Subcutaneous preadipocyte (primary cell): ENCODE results near the gene PKLR. TPM values are rescaled to one million over a fixed set of nuclear protein-coding genes. Genes with fewer than 3 reads are reported as not detected.

Source experiments
- total RNA-seq: library from RNA; depleted of rRNA; stranded (reverse); fragments of >200 nt; gene quantifications from 2 replicates; pipeline ENCODE4 v1.2.3, GENCODE V29; 2012

PKLR gene
- under 0.01 TPM in 1 of 2 replicates, not detected in the other for total RNA-seq

GRCh38 chr1:155301342-155301841 lies at the start of gene PKLR:
Gene PKLR (minus strand): TSS chr1:155301438. CDS start chr1:155301395, 43 bp downstream.

GRCh38 chr1:155320661-155321617 lies 19.7 kb upstream of the PKLR start, which contains the start of gene RUSC1:
Gene RUSC1 (plus strand): TSS chr1:155320894. CDS start chr1:155321774, 880 bp downstream.

GRCh38 chr1:155308493-155309422 lies 7.5 kb upstream of the PKLR start, which contains the start of gene FDPS:
Gene FDPS (plus strand): TSS chr1:155308866. CDS start chr1:155309790, 924 bp downstream.

GRCh38 chr1:155277070-155277901 lies 24.0 kb downstream of the PKLR start, which contains the start of gene HCN3:
Gene HCN3 (plus strand): TSS chr1:155277463. CDS start chr1:155277591, 128 bp downstream.

GRCh38 chr1:155273343-155274245 lies 27.6 kb downstream of the PKLR start, which contains the start of gene CLK2:
Gene CLK2 (minus strand): TSS chr1:155273504. CDS start chr1:155270977, 2,527 bp downstream.

GRCh38 chr1:155261852-155262673 lies 39.2 kb downstream of the PKLR start, which contains the start of gene SCAMP3:
Gene SCAMP3 (minus strand): TSS chr1:155262360. CDS start chr1:155262151, 209 bp downstream.

GRCh38 chr1:155255243-155256007 lies 45.8 kb downstream of the PKLR start, which contains the start of gene ENTREP3:
Gene ENTREP3 (minus strand): TSS chr1:155255483. CDS start chr1:155254877, 606 bp downstream.

Other genes starting within 250 kb of the PKLR start
- 0.73 and 1.2 TPM in 2 replicates for gene EFNA4, start 237.7 kb downstream of the PKLR start, total RNA-seq
- gene EFNA3, start 222.6 kb downstream of the PKLR start, total RNA-seq, result 0.39 and 0.73 TPM in 2 replicates
- gene EFNA1, start 173.6 kb downstream of the PKLR start, total RNA-seq, result 0.37 TPM in 1 of 2 replicates, not detected in the other
- 26.8 and 30.1 TPM in 2 replicates for gene SLC50A1, start 165.6 kb downstream of the PKLR start, total RNA-seq
- 23.5 and 54.4 TPM in 2 replicates for gene DPM3, start 160.9 kb downstream of the PKLR start, total RNA-seq
- 83.9 and 140 TPM in 2 replicates for gene KRTCAP2, start 128.1 kb downstream of the PKLR start, total RNA-seq
- gene TRIM46, start 127.6 kb downstream of the PKLR start, total RNA-seq, result 2.9 and 3.3 TPM in 2 replicates
- 9.2 and 14.7 TPM in 2 replicates for gene THBS3, start 93.5 kb downstream of the PKLR start, total RNA-seq
- gene MTX1, start 92.7 kb downstream of the PKLR start, total RNA-seq, result 40.7 and 50.7 TPM in 2 replicates
- 9.2 and 10.0 TPM in 2 replicates for gene ENTREP3, start 46.0 kb downstream of the PKLR start, total RNA-seq
- gene SCAMP3, start 39.1 kb downstream of the PKLR start, total RNA-seq, result 26.1 and 27.6 TPM in 2 replicates
- gene CLK2, start 27.9 kb downstream of the PKLR start, total RNA-seq, result 20.6 and 34.2 TPM in 2 replicates
- 0.37 and 0.78 TPM in 2 replicates for gene HCN3, start 24.0 kb downstream of the PKLR start, total RNA-seq
- 354 and 434 TPM in 2 replicates for gene FDPS, start 7.4 kb upstream of the PKLR start, total RNA-seq
- 11.0 and 18.6 TPM in 2 replicates for gene RUSC1, start 19.5 kb upstream of the PKLR start, total RNA-seq